B cell (primary cell): Measurements from ENCODE around the gene RC3H1. TPM values are rescaled to one million over a fixed set of nuclear protein-coding genes. Genes with fewer than 3 reads are reported as not detected.

Source experiments
- ATAC-seq: fragments of 200-7000 bp; cut with Tn5 transposase; one replicate; pipeline ENCODE4 v1.10.0; 2021; ENCODE audit warnings: low read depth, mild to moderate bottlenecking, moderate number of reproducible peaks, moderate library complexity
- CTCF ChIA-PET: fragments of 350-600 bp; sonication (Branson Sonifier 250); formaldehyde crosslinking; loops from one replicate; lab custom pipeline; 2021; ENCODE audit warnings: antibody characterized with exemption, inconsistent platforms; lab: Charles Lee
- POLR2A ChIA-PET: fragments of 350-600 bp; sonication (Branson Sonifier 250); formaldehyde crosslinking; loops from one replicate; lab custom pipeline; 2021; ENCODE audit warnings: antibody characterized with exemption; lab: Charles Lee
- DNase-seq: peaks from one replicate; pipeline ENCODE4 v3.0.0; 2013
- H2AFZ ChIP-seq: 2 replicates; pipeline ENCODE4 v1.6.1; 2012; ENCODE audit warnings: mild to moderate bottlenecking, low read depth, low read length; ENCODE audit not compliant: insufficient read depth, poor library complexity, severe bottlenecking
- H3K27ac ChIP-seq, 2 donors: 1 replicate in 1 of 2; 2 replicates in 1 of 2; pipeline ENCODE4 v1.5.1; 2012 to 2013; ENCODE audit warnings: low read length in 2 of 2, mild to moderate bottlenecking in 2 of 2, moderate library complexity in 1 of 2
- H3K27me3 ChIP-seq, 4 experiments: fragments of 200-600 bp in 1 of 4; sonication (generic) in 1 of 4; replicated peaks in 1 of 4; 1 replicate in 2 of 4; 2 replicates in 2 of 4; pipeline versions ENCODE4 v1.6.1 to v1.7.0; 2013 to 2016; ENCODE audit warnings: low read length in 3 of 4, mild to moderate bottlenecking in 2 of 4, mixed read lengths in 1 of 4, moderate library complexity in 1 of 4; ENCODE audit not compliant: insufficient read depth in 4 of 4, control insufficient read depth in 3 of 4; ENCODE audit errors: control extremely low read depth in 1 of 4
- H3K36me3 ChIP-seq, 2 experiments: replicated peaks in 1 of 2; 1 replicate in 1 of 2; 2 replicates in 1 of 2; pipeline versions ENCODE4 v1.6.1 to v1.7.1; 2013; ENCODE audit warnings: low read length in 1 of 2; ENCODE audit not compliant: insufficient read depth in 2 of 2, control insufficient read depth in 1 of 2; ENCODE audit errors: control extremely low read depth in 1 of 2, extremely low read depth in 1 of 2
- H3K4me1 ChIP-seq, 2 donors: fragments of 200-600 bp in 1 of 2; sonication (generic) in 1 of 2; 1 replicate in 1 of 2; 2 replicates in 1 of 2; pipeline versions ENCODE4 v1.5.1 to v1.6.1; 2013 to 2017; ENCODE audit warnings: low read length in 2 of 2; ENCODE audit not compliant: control insufficient read depth in 2 of 2, insufficient read depth in 2 of 2
- H3K4me2 ChIP-seq: replicated peaks from 2 replicates; pipeline ENCODE3; 2012; ENCODE audit warnings: mild to moderate bottlenecking, low read depth, low read length; ENCODE audit not compliant: poor library complexity, severe bottlenecking
- H3K4me3 ChIP-seq, 5 experiments: fragments of 200-600 bp in 1 of 5; sonication (generic) in 1 of 5; 1 replicate in 3 of 5; 2 replicates in 2 of 5; pipeline versions ENCODE4 v1.5.1 to v1.7.0; 2011 to 2016; ENCODE audit warnings: low read length in 4 of 5, mild to moderate bottlenecking in 4 of 5, low read depth in 2 of 5, control low read depth in 1 of 5, moderate library complexity in 1 of 5; ENCODE audit not compliant: insufficient read depth in 1 of 5; ENCODE audit errors: control extremely low read depth in 1 of 5, extremely low read depth in 1 of 5
- H3K79me2 ChIP-seq: fragments of 200-600 bp; sonication (generic); one replicate; pipeline ENCODE4 v1.6.0; 2016; ENCODE audit warnings: low read length; ENCODE audit not compliant: control insufficient read depth, insufficient read depth
- H3K9ac ChIP-seq: fragments of 200-600 bp; sonication (generic); 2 replicates; pipeline ENCODE4 v1.6.1; 2017; ENCODE audit warnings: mild to moderate bottlenecking, low read length, moderate library complexity
- H3K9me3 ChIP-seq, 3 donors: one replicate each; pipeline versions ENCODE4 v1.6.1 to v1.7.1; 2013; ENCODE audit warnings: low read length in 2 of 3; ENCODE audit not compliant: control insufficient read depth in 2 of 3, insufficient read depth in 1 of 3; ENCODE audit errors: control extremely low read depth in 1 of 3
- H4K20me1 ChIP-seq: 2 replicates; pipeline ENCODE4 v1.6.0; 2012; ENCODE audit warnings: mild to moderate bottlenecking, low read length; ENCODE audit not compliant: insufficient read depth, control insufficient read depth, poor library complexity, severe bottlenecking
- H3K27ac Mint-ChIP-seq: one replicate; pipeline ENCODE4 v1.8.0; 2021; ENCODE audit warnings: mixed read lengths
- H3K27me3 Mint-ChIP-seq: one replicate; pipeline ENCODE4 v1.8.0; 2021; ENCODE audit warnings: mixed read lengths
- H3K4me1 Mint-ChIP-seq: one replicate; pipeline ENCODE4 v1.8.0; 2021; ENCODE audit warnings: mixed read lengths
- H3K4me3 Mint-ChIP-seq: one replicate; pipeline ENCODE4 v1.8.0; 2021; ENCODE audit warnings: mixed read lengths
- H3K9me3 Mint-ChIP-seq: one replicate; pipeline ENCODE4 v1.8.0; 2022; ENCODE audit warnings: mixed read lengths; ENCODE audit not compliant: insufficient read depth
- EZH2 ChIP-seq: IDR thresholded peaks from 2 replicates; pipeline ENCODE4 v1.6.1; 2012; ENCODE audit warnings: borderline replicate concordance, low read depth, mild to moderate bottlenecking, moderate library complexity, low read length; ENCODE audit not compliant: insufficient read depth, poor library complexity, severe bottlenecking
- WGBS: methylation state at CpG from one replicate; pipeline ENCODE4 v1.1.5; 2013; ENCODE audit warnings: missing lambda C conversion rate; ENCODE audit not compliant: insufficient coverage; 5-methylcytosine and 5-hydroxymethylcytosine counted together
- intact Hi-C: fragments of 100-400 bp; cut with micrococcal nuclease; formaldehyde crosslinking; loops from one replicate; pipeline ENCODE4 v1.10.0; 2022
- polyA plus RNA-seq: library from polyadenylated mRNA; depleted of rRNA; stranded (reverse); fragments of >200 nt; gene quantifications from 2 replicates; pipeline ENCODE4 v1.2.3, GENCODE V29; 2012
- total RNA-seq, 2 donors: library from RNA; stranded (reverse); fragments of 120-200 nt in 1 of 2; gene quantifications; 1 replicate in 1 of 2; 2 replicates in 1 of 2; pipeline versions ENCODE4 v1.2.3 to v1.2.4, GENCODE V29; 2013 to 2022
- TF ChIP-seq, protein P1 (sequence below): fragments of 200-600 bp; IDR thresholded peaks from one replicate; pipeline ENCODE4 v1.8.0; 2022; ENCODE audit warnings: antibody characterized with exemption, mild to moderate bottlenecking

Gene RC3H1
- total and polyA plus RNA-seq, 2 donors (not counting 1 experiment from before 2014, with no cell fraction given): 6.8 to 84.5 TPM

GRCh38 chr1:173916667-173917066, 105.5 kb downstream of the RC3H1 start:
- no peak for ATAC-seq
- Histone ChIP-seq H3K9ac (no peak overlapping the region), H4K20me1 (no peaks in the 10 kb centered on the region), H3K4me1 (no peaks in the 10 kb centered on the region), H3K36me3 (no peaks in the 10 kb centered on the region), H3K27ac (no peak overlapping the region), H3K4me3 (no peak overlapping the region), H2AFZ (no peak overlapping the region), H3K4me2 (no peak overlapping the region), H3K9me3 (no peaks in the 10 kb centered on the region), H3K27me3 (no peaks in the 10 kb centered on the region), H3K79me2 (no peaks in the 10 kb centered on the region)
- no peak overlapping the region for H3K4me3 Mint-ChIP-seq
- DNase-seq: no peak
- ChIA-PET CTCF (no interaction called here), POLR2A (no interaction called here)
- peaks cover 2% of the 10 kb centered on the region for H3K9me3 Mint-ChIP-seq
- H3K4me1 Mint-ChIP-seq: no peaks in the 10 kb centered on the region
- no peaks in the 10 kb centered on the region for H3K27me3 Mint-ChIP-seq
- no peak overlapping the region for H3K27ac Mint-ChIP-seq
- TF ChIP-seq, protein P1, sequence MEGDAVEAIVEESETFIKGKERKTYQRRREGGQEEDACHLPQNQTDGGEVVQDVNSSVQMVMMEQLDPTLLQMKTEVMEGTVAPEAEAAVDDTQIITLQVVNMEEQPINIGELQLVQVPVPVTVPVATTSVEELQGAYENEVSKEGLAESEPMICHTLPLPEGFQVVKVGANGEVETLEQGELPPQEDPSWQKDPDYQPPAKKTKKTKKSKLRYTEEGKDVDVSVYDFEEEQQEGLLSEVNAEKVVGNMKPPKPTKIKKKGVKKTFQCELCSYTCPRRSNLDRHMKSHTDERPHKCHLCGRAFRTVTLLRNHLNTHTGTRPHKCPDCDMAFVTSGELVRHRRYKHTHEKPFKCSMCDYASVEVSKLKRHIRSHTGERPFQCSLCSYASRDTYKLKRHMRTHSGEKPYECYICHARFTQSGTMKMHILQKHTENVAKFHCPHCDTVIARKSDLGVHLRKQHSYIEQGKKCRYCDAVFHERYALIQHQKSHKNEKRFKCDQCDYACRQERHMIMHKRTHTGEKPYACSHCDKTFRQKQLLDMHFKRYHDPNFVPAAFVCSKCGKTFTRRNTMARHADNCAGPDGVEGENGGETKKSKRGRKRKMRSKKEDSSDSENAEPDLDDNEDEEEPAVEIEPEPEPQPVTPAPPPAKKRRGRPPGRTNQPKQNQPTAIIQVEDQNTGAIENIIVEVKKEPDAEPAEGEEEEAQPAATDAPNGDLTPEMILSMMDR: no peak
- TF ChIP-seq EZH2: no peak
- WGBS: 95% methylated on average over 4 of the region's 4 CpGs
- intact Hi-C loops: no loop called here

DNA sequence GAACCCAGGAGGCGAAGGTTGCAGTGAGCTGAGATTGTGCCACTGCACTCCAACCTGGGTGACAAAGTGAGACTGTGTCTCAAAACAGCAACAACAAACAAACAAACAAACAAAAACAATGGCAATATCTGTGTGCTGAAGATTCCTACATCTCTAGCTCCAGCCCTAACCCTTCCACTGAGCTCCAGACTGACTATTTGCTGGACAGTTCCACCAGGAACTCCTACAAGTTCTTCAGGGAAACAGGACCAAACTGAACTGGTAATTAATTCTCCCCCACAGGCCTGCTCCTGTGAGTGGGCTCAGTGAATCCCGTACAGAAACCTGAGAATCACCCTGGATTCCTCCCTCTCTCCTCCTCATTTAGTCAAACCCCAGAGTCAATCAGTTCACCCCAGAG, 106.6 kb downstream of the RC3H1 start:
- Mint-ChIP-seq H3K27ac (no peak overlapping the region), H3K9me3 (peaks cover 2% of the 10 kb centered on the region), H3K4me1 (no peaks in the 10 kb centered on the region), H3K27me3 (no peaks in the 10 kb centered on the region), H3K4me3 (no peak overlapping the region)
- Histone ChIP-seq H3K9me3 (no peaks in the 10 kb centered on the region), H4K20me1 (no peaks in the 10 kb centered on the region), H3K9ac (no peak overlapping the region), H3K4me2 (no peak overlapping the region), H3K27me3 (no peaks in the 10 kb centered on the region), H3K36me3 (no peaks in the 10 kb centered on the region), H3K79me2 (no peaks in the 10 kb centered on the region), H2AFZ (no peak overlapping the region), H3K27ac (no peak overlapping the region), H3K4me1 (no peaks in the 10 kb centered on the region), H3K4me3 (no peak overlapping the region)
- TF ChIP-seq, protein P1: no peak
- TF ChIP-seq EZH2: no peak
- ATAC-seq (no peak), DNase-seq (no peak)
- intact Hi-C loops: no loop called here
- ChIA-PET CTCF (no interaction called here), POLR2A (no interaction called here)
- WGBS: 100% methylated on average over 2 of the region's 2 CpGs
